Colon (tissue), 2 donors: ENCODE measurements around the gene CD68.
A peak's percentile ranks its signal among the peaks of the same experiment; 100 is the strongest.

ENCODE experiments used
- FAIRE-seq: peaks from 2 replicates; lab custom pipeline; 2012; peaks lifted over from hg19 to GRCh38; lab: Jason Lieb, UNC
- donor health status: control.
- donor health status: control.

CD68 gene

DNA sequence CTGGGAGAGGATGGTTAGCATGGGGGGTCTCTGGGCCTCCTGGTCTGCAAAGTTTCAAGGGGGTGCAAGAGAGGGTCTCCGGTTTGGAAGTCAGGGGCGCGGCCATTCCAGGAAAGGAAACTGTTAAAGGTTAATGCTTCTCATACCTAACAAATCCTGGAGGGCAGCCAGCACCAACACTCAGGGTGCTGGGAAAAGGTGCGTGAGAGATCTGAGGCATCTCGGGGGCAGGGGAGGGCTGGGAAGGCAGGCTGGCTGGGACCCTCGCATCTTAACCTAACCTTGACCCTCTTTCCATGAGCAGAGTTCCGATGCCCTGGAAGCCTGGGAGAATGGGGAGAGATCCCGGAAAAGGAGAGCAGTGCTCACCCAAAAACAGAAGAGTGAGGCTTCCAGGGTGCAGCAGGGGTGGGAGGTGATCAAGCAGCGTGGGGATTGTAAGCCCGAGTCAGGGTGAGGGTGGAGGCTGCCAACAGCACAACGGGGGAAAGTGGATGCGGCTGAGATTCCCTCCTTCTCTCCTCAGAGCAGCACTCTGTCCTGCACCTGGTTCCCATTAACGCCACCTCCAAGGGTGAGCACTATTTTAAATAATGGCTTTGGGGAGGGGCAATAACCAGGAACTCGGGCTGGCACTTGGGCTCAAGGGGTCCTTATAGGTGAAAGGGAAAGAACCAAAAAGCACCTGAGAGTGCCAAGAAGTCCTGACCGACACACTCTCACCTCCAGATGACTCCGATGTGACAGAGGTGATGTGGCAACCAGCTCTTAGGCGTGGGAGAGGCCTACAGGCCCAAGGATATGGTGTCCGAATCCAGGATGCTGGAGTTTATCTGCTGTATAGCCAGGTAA lies 19.9 kb upstream of the CD68 start:
- no peak for FAIRE-seq

DNA sequence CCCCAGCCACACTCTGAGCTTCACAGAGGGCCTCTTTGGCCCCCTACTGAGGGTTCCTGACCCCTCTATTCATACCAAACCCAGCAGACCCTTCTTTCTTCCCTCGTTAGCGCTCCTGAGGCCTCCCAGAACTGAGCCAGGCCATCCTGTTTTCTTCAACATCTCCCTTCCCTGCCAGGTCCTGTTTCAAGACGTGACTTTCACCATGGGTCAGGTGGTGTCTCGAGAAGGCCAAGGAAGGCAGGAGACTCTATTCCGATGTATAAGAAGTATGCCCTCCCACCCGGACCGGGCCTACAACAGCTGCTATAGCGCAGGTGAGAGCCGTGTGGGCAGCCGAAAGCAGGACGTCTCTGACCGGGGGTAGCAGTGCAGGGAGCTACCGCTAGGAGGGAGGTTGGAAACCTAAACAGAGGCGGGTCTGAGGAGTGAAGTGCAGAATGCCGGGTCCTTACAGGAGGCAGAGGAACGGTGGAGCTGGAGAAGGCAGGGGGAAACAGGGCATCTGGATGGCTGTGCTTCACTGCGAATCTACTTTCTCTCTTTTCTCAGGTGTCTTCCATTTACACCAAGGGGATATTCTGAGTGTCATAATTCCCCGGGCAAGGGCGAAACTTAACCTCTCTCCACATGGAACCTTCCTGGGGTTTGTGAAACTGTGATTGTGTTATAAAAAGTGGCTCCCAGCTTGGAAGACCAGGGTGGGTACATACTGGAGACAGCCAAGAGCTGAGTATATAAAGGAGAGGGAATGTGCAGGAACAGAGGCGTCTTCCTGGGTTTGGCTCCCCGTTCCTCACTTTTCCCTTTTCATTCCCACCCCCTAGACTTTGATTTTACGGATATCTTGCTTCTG lies 19.0 kb upstream of the CD68 start:
- no peak for FAIRE-seq

DNA sequence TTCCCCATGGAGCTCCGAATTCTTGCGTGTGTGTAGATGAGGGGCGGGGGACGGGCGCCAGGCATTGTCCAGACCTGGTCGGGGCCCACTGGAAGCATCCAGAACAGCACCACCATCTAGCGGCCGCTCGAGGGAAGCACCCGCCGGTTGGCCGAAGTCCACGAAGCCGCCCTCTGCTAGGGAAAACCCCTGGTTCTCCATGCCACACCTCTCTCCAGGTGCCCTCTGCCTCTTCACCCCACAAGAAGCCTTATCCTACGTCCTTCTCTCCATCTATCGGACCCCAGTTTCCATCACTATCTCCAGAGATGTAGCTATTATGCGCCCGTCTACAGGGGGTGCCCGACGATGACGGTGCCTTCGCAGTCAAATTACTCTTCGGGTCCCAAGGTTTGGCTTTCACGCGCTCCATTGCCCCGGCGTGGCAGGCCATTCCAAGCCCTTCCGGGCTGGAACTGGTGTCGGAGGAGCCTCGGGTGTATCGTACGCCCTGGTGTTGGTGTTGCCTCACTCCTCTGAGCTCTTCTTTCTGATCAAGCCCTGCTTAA lies 18.3 kb upstream of the CD68 start:
- no peak for FAIRE-seq

DNA sequence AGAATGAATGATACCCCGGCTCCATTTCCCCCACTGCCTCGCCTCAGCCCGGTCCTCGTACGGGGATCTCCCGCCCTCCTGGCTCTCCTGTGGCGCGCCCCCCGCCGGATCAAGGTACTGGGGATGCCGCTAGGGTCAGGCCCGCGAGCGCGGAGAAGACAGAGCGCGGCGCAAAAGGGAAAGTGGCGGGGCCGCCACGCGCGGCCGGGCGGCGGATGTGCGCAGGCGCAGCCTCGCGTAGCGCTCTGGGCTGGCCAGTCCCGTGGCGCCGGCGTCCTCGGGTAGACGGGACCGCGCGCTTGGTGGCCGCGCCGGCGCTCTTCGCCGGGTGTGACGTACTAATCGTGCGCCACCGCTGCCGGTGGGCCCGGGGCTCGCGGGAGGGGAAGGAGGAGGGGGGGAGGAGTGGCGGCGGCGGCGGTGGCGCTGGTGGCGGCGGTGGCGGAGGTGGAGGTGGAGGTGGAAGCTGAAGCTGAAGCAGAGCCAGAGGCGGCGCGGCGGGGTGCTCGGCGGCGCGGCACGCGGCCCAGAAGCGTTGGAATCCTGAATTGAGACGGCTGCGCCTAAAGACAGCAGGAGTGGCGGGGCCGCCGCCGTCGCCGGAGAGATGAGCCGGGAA lies 17.7 kb upstream of the CD68 start, which contains the start of gene SENP3:
Gene SENP3 (plus strand): TSS at position 331 of the 619 bp plus-strand sequence. CDS start 1,158 bp downstream, outside the sequence.
- no peak for FAIRE-seq

DNA sequence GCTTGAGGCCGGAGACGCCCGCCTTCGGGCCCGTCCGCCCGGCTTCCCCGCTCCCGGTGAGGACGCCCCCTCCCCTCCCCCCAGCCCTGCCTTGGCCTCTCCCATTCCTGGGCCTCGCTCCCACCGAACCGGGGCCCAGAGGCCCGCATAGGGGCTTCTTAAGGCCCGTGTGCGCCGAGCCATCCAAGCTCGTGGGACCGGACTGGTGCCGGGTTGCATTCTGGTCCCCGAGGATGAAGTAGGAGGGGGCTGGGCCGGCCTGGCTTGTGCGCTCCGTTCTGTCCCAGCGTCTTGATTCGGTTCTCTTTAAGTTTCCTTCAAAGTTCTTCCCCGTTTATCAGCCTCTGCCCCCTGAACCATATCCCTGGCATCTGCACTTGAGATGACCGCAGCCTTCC lies 17.2 kb upstream of the CD68 start:
- FAIRE-seq: no peak

DNA sequence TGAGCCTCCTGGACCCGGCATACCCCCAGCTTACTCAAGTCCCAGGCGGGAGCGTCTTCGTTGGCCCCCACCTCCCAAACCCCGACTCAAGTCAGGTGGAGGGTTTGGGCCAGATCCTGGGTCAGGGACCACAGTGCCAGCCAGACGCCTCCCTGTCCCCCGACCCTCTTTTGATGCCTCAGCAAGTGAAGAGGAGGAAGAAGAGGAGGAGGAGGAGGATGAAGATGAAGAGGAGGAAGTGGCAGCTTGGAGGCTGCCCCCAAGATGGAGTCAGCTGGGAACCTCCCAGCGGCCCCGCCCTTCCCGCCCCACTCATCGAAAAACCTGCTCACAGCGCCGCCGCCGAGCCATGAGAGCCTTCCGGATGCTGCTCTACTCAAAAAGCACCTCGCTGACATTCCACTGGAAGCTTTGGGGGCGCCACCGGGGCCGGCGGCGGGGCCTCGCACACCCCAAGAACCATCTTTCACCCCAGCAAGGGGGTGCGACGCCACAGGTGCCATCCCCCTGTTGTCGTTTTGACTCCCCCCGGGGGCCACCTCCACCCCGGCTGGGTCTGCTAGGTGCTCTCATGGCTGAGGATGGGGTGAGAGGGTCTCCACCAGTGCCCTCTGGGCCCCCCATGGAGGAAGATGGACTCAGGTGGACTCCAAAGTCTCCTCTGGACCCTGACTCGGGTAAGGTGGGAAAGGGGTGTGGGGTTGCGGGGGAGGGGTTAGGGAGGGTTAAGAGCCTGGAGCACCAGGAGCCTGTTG lies 16.1 kb upstream of the CD68 start:
- no peak for FAIRE-seq

DNA sequence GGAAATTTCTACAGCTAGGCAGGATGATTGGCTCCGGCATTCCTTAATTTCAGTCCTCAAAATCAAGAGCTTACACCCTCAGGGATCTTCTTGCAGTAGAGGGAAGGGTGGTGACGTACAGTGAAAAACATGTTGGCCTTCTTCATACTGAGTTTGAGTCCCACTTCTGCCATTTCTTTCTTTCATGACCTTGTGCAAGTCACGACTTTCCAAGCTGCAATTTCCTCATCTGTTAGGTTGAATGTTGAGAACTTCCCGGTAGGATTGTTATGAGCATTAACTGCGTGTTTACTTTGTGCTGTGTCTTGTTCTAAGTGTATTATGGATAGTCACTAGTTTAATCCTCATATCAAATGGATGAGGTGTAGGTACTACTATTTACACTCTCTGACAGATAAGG lies 9.9 kb upstream of the CD68 start:
- no peak for FAIRE-seq

DNA sequence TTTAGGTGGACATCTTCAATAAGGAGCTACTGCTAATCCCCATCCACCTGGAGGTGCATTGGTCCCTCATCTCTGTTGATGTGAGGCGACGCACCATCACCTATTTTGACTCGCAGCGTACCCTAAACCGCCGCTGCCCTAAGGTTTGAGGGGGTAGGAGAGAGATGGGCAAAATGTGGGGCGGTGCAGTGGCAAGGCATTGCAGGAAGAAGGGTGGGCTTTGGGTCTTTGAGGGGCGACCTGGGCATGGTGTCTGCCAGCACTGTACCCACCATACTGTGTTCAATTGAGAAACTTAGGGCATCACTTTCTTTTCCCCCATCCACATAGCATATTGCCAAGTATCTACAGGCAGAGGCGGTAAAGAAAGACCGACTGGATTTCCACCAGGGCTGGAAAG lies 9.1 kb upstream of the CD68 start:
- FAIRE-seq: no peak

DNA sequence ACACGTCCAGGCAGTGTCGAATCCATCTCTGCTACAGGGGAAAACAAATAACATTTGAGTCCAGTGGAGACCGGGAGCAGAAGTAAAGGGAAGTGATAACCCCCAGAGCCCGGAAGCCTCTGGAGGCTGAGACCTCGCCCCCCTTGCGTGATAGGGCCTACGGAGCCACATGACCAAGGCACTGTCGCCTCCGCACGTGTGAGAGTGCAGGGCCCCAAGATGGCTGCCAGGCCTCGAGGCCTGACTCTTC lies 7.2 kb upstream of the CD68 start:
- no peak for FAIRE-seq

DNA sequence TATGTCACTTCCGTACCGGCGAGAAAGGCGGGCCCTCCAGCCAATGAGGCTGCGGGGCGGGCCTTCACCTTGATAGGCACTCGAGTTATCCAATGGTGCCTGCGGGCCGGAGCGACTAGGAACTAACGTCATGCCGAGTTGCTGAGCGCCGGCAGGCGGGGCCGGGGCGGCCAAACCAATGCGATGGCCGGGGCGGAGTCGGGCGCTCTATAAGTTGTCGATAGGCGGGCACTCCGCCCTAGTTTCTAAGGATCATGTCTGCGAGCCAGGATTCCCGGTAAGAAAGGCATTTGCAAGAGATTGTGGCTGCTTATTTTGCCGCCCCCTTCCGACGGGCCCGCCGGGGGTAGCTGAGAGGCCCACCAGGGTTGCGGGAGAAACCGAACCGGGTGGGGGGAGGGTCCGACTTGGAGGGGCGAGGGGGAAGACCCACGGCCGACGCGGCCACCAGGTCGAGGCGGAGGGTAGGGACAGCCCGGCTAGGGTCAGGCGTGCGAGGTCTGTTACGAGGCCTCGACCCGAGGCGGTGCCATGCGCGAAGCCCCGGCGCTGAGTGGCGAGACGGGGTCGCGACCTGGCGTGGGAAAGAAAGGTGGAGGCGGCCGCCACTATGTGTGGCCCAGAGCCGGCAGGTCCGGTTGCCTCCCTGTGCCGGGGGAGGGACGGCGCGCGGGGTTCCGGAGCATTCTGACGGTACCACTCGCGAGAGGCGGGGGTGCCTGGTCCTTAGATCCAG lies 6.7 kb upstream of the CD68 start:
- peak; percentile 96 for FAIRE-seq

DNA sequence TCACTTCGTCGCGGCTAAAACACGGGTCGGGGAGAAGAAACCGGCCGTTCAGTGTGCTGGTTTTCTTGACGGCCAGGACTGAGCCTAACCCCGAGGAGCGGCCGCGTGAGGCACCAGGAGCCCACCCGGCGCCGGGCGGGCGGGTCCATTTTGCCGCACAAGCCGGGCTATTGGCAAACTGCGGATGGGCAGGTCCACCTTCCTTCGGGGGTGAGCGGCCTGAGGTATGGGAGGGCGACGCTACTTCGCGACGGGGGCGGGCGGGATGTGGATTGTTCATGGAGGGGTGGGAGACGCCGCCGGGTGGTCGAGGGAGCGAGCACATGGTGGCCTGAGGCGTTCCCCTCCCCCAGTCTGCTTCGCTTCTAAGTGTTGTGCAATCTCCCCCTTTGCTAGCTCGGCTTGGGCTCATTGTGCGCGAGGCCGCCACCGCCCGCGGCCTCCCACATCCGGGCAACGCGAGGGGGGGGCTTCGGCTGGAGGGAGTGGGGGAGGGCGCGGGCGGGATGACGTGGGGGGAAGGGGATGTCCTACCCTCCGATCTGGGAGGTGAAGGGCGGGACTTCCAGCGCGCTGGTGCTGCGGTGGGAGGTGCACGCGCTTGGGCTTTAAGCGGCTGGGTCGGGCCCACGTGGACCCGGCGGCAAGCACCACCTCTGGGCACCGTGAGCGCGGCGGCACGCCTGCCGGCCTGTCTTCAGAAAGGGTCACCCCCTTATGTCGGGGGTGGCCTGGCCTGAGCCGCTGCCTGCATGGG lies 5.9 kb upstream of the CD68 start:
- FAIRE-seq: no peak

DNA sequence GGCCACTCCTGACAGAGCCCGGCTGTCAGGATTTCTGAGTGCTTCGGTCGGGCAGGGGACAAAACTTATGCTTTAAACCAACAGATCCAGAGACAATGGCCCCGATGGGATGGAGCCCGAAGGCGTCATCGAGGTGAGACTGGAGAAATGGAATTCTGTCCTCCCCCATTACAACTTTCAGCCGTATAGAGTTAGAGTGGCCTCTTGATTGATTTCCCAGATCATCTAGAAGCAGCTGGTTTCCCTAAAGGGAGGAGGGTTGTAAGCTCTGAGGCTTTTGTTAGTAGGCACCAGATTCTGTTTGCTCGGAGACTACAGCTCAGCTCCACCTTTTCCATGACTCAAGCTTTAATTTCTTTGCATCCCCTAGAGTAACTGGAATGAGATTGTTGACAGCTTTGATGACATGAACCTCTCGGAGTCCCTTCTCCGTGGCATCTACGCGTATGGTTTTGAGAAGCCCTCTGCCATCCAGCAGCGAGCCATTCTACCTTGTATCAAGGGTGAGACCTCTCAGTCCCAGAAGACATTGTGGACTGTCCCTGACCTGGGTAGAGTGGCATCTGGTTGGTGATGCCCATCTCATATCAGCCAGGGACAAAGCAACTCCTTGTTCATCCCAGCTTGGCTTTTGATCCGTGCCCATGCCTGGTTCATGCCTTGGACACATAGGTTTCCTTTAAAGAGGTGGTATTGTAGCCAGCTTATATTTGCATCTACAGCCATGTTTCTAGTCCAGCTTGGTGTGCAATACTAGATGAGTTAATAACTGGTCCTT lies 5.1 kb upstream of the CD68 start:
- FAIRE-seq: no peak

DNA sequence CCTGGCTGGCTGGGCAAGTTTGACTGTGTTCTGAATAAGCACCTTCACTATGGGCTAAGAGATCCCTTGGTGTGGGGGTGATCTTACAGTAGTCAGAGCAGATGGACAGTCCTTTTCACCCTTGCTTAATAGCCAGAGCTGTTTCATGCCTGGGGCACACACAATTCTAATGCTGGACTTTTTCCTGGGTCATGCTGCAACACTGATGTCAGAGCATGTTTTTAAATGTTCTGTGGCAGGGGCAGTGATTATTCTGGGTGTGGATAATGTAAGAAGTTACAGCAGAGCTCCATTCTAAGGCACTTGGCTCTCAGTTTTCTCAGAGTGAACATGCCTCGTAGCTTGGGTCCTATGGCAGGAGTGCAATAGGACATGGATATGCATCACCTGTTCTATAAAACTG lies 4.0 kb upstream of the CD68 start:
- no peak for FAIRE-seq

DNA sequence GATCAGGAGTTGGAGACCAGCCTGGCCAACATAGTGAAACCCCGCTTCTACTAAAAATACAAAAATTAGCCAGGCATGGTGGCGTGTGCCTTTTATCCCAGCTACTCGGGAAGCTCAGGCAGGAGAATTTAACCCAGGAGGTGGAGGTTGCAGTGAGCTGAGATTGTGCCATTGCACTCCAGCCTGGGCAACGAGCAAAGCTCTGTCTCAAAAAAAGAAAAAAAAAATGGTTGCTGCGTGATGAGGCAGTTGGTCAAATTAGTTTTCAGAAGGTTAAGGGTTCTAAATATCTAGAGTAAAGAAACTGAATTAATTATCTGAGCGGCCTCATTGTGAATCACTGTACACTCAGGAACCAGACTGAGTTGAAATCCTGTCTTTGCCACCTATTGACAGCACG lies 3.5 kb upstream of the CD68 start:
- FAIRE-seq: no peak

DNA sequence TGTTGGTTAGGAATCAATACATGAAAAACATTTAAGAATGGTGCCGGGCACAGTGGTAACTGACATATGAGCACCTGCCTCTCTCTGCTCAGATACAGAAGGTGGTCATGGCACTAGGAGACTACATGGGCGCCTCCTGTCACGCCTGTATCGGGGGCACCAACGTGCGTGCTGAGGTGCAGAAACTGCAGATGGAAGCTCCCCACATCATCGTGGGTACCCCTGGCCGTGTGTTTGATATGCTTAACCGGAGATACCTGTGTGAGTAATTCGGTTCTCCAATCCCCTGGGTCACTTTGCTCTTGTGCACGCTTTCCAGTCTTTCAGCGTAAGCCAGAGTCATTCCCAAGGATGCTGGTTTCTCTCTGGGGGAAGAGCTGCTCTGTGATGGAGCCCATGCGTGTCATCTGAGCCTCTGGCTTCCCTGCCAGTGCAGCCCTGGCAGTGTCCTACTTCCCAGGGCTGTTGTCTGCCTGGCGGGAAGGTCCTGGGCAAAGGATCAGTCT lies 3.0 kb upstream of the CD68 start:
- FAIRE-seq: no peak

DNA sequence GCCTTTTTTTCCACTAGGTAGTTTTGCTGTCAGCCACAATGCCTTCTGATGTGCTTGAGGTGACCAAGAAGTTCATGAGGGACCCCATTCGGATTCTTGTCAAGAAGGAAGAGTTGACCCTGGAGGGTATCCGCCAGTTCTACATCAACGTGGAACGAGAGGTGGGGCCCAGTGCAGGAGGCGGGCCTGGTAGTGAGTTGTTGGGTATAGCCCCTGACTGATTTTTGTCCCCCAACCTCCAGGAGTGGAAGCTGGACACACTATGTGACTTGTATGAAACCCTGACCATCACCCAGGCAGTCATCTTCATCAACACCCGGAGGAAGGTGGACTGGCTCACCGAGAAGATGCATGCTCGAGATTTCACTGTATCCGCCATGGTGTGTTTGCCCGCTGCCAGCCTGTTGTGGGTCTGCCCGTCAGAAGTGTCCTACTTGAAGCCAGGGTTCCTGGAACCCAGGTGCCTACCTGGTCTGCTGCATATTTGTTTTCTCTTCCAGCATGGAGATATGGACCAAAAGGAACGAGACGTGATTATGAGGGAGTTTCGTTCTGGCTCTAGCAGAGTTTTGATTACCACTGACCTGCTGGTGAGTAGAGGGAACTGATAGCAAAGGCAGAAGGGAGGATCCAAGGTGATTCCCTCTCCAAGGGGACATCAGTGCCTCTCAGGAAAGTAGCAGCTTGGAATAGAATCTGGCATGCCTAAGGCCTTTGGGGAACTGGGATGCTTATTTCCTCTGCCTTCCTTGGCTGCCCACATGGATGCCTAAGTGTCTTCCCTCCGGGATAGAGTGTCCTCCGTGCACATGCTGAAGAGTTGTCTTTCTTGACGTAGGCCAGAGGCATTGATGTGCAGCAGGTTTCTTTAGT lies 1.9 kb upstream of the CD68 start:
- FAIRE-seq: no peak

DNA sequence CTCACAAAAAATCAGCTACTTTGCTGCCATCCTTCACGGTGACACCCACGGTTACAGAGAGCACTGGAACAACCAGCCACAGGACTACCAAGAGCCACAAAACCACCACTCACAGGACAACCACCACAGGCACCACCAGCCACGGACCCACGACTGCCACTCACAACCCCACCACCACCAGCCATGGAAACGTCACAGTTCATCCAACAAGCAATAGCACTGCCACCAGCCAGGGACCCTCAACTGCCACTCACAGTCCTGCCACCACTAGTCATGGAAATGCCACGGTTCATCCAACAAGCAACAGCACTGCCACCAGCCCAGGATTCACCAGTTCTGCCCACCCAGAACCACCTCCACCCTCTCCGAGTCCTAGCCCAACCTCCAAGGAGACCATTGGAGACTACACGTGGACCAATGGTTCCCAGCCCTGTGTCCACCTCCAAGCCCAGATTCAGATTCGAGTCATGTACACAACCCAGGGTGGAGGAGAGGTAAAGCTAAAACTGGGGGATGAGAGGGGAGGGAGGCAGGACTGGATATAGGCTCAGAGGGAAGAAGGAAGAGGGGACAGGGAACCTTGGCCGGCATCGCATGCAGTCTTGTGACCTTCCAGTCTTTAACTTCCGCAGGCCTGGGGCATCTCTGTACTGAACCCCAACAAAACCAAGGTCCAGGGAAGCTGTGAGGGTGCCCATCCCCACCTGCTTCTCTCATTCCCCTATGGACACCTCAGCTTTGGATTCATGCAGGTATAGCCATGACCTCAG lies 581 bp downstream of the CD68 start:
- FAIRE-seq: no peak
